ENCODE results near the gene UBTD1. TPM values are rescaled to one million over a fixed set of nuclear protein-coding genes. Genes with fewer than 3 reads are reported as not detected.

Gene UBTD1
- total and polyA plus RNA-seq, 7 experiments from 2014 or later, result 0.94 to 4.2 (median 2.1) TPM

GRCh38 chr10:97582169-97582568 is 83.4 kb downstream of the UBTD1 start:
- peaks cover 0 to 3% (median 0%) of the 10 kb centered on the region in 7 donors for H3K4me1 Mint-ChIP-seq
- H3K27me3 Mint-ChIP-seq, result peaks cover 0 to 6% (median 0%) of the 10 kb centered on the region in 5 donors
- Histone ChIP-seq H3K27ac (ENCODE audit: low read depth, low read length) (no peak overlapping the region), H3K4me3 (ENCODE audit: low read length) (no peak overlapping the region), H3K4me1 (ENCODE audit: control insufficient read depth in 2 of 2, insufficient read depth in 2 of 2, low read length in 2 of 2) (no peaks in the 10 kb centered on the region), H3K36me3 (ENCODE audit: control insufficient read depth in 2 of 3, insufficient read depth in 3 of 3, low read length in 3 of 3) (no peaks in the 10 kb centered on the region), H3K27me3 (ENCODE audit: control insufficient read depth in 2 of 2, insufficient read depth in 2 of 2, low read length in 2 of 2) (no peaks in the 10 kb centered on the region), H3K9me3 (ENCODE audit: control insufficient read depth in 2 of 3, low read length in 3 of 3) (no peaks in the 10 kb centered on the region)
- no peaks in the 10 kb centered on the region for H3K9me3 Mint-ChIP-seq
- H3K4me3 Mint-ChIP-seq, result no peak overlapping the region
- ATAC-seq (no peak), DNase-seq (no peak)
- no peak overlapping the region for H3K27ac Mint-ChIP-seq
- intact Hi-C loops (cut with micrococcal nuclease), result no loop called here
- POLR2A ChIA-PET, result no interaction called here
- CTCF ChIA-PET, result interaction anchor here (0.6 kb wide), 1 partner anchor 183 kb away, joined by 3 read pairs; no protein-coding TSS in a partner anchor
- no peaks in the 10 kb centered on the region for H3K36me3 Mint-ChIP-seq

- ATAC-seq (no peak), DNase-seq (no peak)
- CTCF ChIA-PET, result interaction anchor here (1.9 kb wide), 1 partner anchor 11 kb away, joined by 5 read pairs; the partner anchor contains the start of gene ANKRD2
- H3K4me3 Mint-ChIP-seq, result no peak overlapping the region
- Histone ChIP-seq H3K36me3 (ENCODE audit: control insufficient read depth in 2 of 3, insufficient read depth in 3 of 3, low read length in 3 of 3) (no peaks in the 10 kb centered on the region), H3K9me3 (ENCODE audit: control insufficient read depth in 2 of 3, low read length in 3 of 3) (no peaks in the 10 kb centered on the region), H3K4me1 (ENCODE audit: control insufficient read depth in 2 of 2, insufficient read depth in 2 of 2, low read length in 2 of 2) (no peaks in the 10 kb centered on the region), H3K27me3 (ENCODE audit: control insufficient read depth in 2 of 2, insufficient read depth in 2 of 2, low read length in 2 of 2) (no peaks in the 10 kb centered on the region), H3K27ac (ENCODE audit: low read depth, low read length) (no peak overlapping the region), H3K4me3 (ENCODE audit: low read length) (no peak overlapping the region)
- peaks cover 0 to 3% (median 0%) of the 10 kb centered on the region in 7 donors for H3K4me1 Mint-ChIP-seq
- intact Hi-C loops (cut with micrococcal nuclease), result no loop called here
- peaks cover 0 to 6% (median 0%) of the 10 kb centered on the region in 5 donors for H3K27me3 Mint-ChIP-seq
- H3K9me3 Mint-ChIP-seq, result no peaks in the 10 kb centered on the region
- no peak overlapping the region for H3K27ac Mint-ChIP-seq
- H3K36me3 Mint-ChIP-seq, result no peaks in the 10 kb centered on the region
- POLR2A ChIA-PET, result no interaction called here
These were observed 84.8 kb downstream of the UBTD1 start for GRCh38 chr10:97583476-97583875.

- Histone ChIP-seq H3K27me3 (ENCODE audit: control insufficient read depth in 2 of 2, insufficient read depth in 2 of 2, low read length in 2 of 2) (no peaks in the 10 kb centered on the region), H3K4me1 (ENCODE audit: control insufficient read depth in 2 of 2, insufficient read depth in 2 of 2, low read length in 2 of 2) (no peaks in the 10 kb centered on the region), H3K36me3 (ENCODE audit: control insufficient read depth in 2 of 3, insufficient read depth in 3 of 3, low read length in 3 of 3) (no peaks in the 10 kb centered on the region), H3K9me3 (ENCODE audit: control insufficient read depth in 2 of 3, low read length in 3 of 3) (no peaks in the 10 kb centered on the region), H3K27ac (ENCODE audit: low read depth, low read length) (no peak within 1 kb of the TSS), H3K4me3 (ENCODE audit: low read length) (no peak within 1 kb of the TSS)
- no peaks in the 10 kb centered on the region for H3K36me3 Mint-ChIP-seq
- H3K27me3 Mint-ChIP-seq, result peaks cover 0 to 6% (median 0%) of the 10 kb centered on the region in 5 donors
- H3K4me1 Mint-ChIP-seq, result peaks cover 0 to 3% (median 0%) of the 10 kb centered on the region in 7 donors
- intact Hi-C loops (cut with micrococcal nuclease), result no loop called here
- DNase-seq (no peak), ATAC-seq (no peak)
- no peaks in the 10 kb centered on the region for H3K9me3 Mint-ChIP-seq
- no peak within 1 kb of the TSS for H3K27ac Mint-ChIP-seq
- H3K4me3 Mint-ChIP-seq, result no peak within 1 kb of the TSS
- CTCF ChIA-PET, result interaction anchor here (0.5 to 1.9 kb wide), 2 partner anchors 12 to 173 kb away, joined by 3 to 5 read pairs; partner anchors contain the start of gene ANKRD2
- POLR2A ChIA-PET, result no interaction called here
These were observed 85.5 kb downstream of the UBTD1 start, which contains the start of gene HOGA1 for GRCh38 chr10:97584060-97584797. TSS of gene HOGA1 (plus strand) at chr10:97584389. CDS start at chr10:97584704, 315 bp downstream.

- no peaks in the 10 kb centered on the region for H3K36me3 ChIP-seq (ENCODE audit: control insufficient read depth in 2 of 3, insufficient read depth in 3 of 3, low read length in 3 of 3)
- H3K9me3 Mint-ChIP-seq, result no peaks in the 10 kb centered on the region
- no peak overlapping the region for H3K27ac ChIP-seq (ENCODE audit: low read depth, low read length)
- H3K27me3 Mint-ChIP-seq, result peaks cover 0 to under 1% (median 0%) of the 10 kb centered on the region in 5 donors
- no peak overlapping the region for H3K4me3 ChIP-seq (ENCODE audit: low read length)
- ChIA-PET CTCF (interaction anchor here (0.5 to 0.6 kb wide), 2 partner anchors 121 to 174 kb away, joined by 3 to 4 read pairs; no protein-coding TSS in a partner anchor), POLR2A (no interaction called here)
- ATAC-seq (no peak), DNase-seq (no peak)
- peaks cover 0 to 3% (median 0%) of the 10 kb centered on the region in 7 donors for H3K4me1 Mint-ChIP-seq
- no peaks in the 10 kb centered on the region for H3K4me1 ChIP-seq (ENCODE audit: control insufficient read depth in 2 of 2, insufficient read depth in 2 of 2, low read length in 2 of 2)
- no peaks in the 10 kb centered on the region for H3K27me3 ChIP-seq (ENCODE audit: control insufficient read depth in 2 of 2, insufficient read depth in 2 of 2, low read length in 2 of 2)
- no peak overlapping the region for H3K4me3 Mint-ChIP-seq
- no peaks in the 10 kb centered on the region for H3K9me3 ChIP-seq (ENCODE audit: control insufficient read depth in 2 of 3, low read length in 3 of 3)
- no peaks in the 10 kb centered on the region for H3K36me3 Mint-ChIP-seq
- intact Hi-C loops (cut with micrococcal nuclease), result no loop called here
- H3K27ac Mint-ChIP-seq, result no peak overlapping the region
These were observed 86.2 kb downstream of the UBTD1 start for GRCh38 chr10:97584798-97585438.

- POLR2A ChIA-PET, result no interaction called here
- no peak overlapping the region for H3K27ac Mint-ChIP-seq
- H3K27me3 Mint-ChIP-seq, result no peaks in the 10 kb centered on the region
These were observed 86.7 kb downstream of the UBTD1 start for GRCh38 chr10:97585439-97585811.

GRCh38 chr10:97587183-97587582 is 88.5 kb downstream of the UBTD1 start:
- Mint-ChIP-seq H3K4me1 (peaks cover 0 to 8% (median 0%) of the 10 kb centered on the region in 7 donors), H3K27me3 (no peaks in the 10 kb centered on the region), H3K27ac (no peak overlapping the region), H3K4me3 (no peak overlapping the region), H3K9me3 (no peaks in the 10 kb centered on the region), H3K36me3 (no peaks in the 10 kb centered on the region)
- H3K36me3 ChIP-seq (ENCODE audit: control insufficient read depth in 2 of 3, insufficient read depth in 3 of 3, low read length in 3 of 3), result no peaks in the 10 kb centered on the region
- DNase-seq, result no peak
- ChIA-PET POLR2A (no interaction called here), CTCF (no interaction called here)
- ATAC-seq, result no peak
- H3K27me3 ChIP-seq (ENCODE audit: control insufficient read depth in 2 of 2, insufficient read depth in 2 of 2, low read length in 2 of 2), result no peaks in the 10 kb centered on the region
- H3K9me3 ChIP-seq (ENCODE audit: control insufficient read depth in 2 of 3, low read length in 3 of 3), result no peaks in the 10 kb centered on the region
- no peak overlapping the region for H3K4me3 ChIP-seq (ENCODE audit: low read length)
- H3K4me1 ChIP-seq (ENCODE audit: control insufficient read depth in 2 of 2, insufficient read depth in 2 of 2, low read length in 2 of 2), result no peaks in the 10 kb centered on the region
- H3K27ac ChIP-seq (ENCODE audit: low read depth, low read length), result no peak overlapping the region
- intact Hi-C loops (cut with micrococcal nuclease), result no loop called here

More at GRCh38 chr10:97585439-97585811, 86.7 kb downstream of the UBTD1 start:
- CTCF ChIA-PET, result interaction anchor here (0.6 kb wide), 1 partner anchor 121 kb away, joined by 4 read pairs; no protein-coding TSS in a partner anchor
- no peak overlapping the region for H3K4me3 Mint-ChIP-seq
- H3K27ac ChIP-seq (ENCODE audit: low read depth, low read length), result no peak overlapping the region
- H3K4me3 ChIP-seq (ENCODE audit: low read length), result no peak overlapping the region
- no peak for DNase-seq
- no peak for ATAC-seq
- intact Hi-C loops (cut with micrococcal nuclease), result no loop called here
- no peaks in the 10 kb centered on the region for H3K36me3 Mint-ChIP-seq
- peaks cover 0 to 6% (median 0%) of the 10 kb centered on the region in 7 donors for H3K4me1 Mint-ChIP-seq
- H3K36me3 ChIP-seq (ENCODE audit: control insufficient read depth in 2 of 3, insufficient read depth in 3 of 3, low read length in 3 of 3), result no peaks in the 10 kb centered on the region
- no peaks in the 10 kb centered on the region for H3K27me3 ChIP-seq (ENCODE audit: control insufficient read depth in 2 of 2, insufficient read depth in 2 of 2, low read length in 2 of 2)
- H3K9me3 ChIP-seq (ENCODE audit: control insufficient read depth in 2 of 3, low read length in 3 of 3), result no peaks in the 10 kb centered on the region
- H3K4me1 ChIP-seq (ENCODE audit: control insufficient read depth in 2 of 2, insufficient read depth in 2 of 2, low read length in 2 of 2), result no peaks in the 10 kb centered on the region
- H3K9me3 Mint-ChIP-seq, result no peaks in the 10 kb centered on the region
